ENCODE results near the gene HAUS7.

HAUS7 gene

DNA sequence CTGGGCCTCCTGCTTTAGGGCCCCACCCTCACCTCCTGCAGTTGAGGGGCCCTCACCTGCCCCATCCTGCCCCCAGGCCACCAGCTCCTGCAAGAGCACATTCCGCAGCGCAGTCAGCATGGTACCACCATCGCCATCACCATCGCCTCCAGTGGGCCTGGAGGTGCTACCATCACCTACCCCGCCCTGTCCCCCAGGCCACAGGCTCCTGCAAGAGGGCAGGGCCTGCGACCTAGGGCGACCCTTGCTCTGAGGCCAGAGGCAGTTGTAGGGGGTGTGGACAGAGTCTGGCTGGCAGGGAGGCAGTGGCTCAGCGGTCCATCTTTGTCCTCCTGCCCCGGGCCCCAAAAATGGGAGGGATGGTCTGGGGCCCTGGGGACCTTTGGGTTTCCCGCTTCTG, 3.9 kb upstream of the HAUS7 start:
- TF ChIP-seq, protein P1, sequence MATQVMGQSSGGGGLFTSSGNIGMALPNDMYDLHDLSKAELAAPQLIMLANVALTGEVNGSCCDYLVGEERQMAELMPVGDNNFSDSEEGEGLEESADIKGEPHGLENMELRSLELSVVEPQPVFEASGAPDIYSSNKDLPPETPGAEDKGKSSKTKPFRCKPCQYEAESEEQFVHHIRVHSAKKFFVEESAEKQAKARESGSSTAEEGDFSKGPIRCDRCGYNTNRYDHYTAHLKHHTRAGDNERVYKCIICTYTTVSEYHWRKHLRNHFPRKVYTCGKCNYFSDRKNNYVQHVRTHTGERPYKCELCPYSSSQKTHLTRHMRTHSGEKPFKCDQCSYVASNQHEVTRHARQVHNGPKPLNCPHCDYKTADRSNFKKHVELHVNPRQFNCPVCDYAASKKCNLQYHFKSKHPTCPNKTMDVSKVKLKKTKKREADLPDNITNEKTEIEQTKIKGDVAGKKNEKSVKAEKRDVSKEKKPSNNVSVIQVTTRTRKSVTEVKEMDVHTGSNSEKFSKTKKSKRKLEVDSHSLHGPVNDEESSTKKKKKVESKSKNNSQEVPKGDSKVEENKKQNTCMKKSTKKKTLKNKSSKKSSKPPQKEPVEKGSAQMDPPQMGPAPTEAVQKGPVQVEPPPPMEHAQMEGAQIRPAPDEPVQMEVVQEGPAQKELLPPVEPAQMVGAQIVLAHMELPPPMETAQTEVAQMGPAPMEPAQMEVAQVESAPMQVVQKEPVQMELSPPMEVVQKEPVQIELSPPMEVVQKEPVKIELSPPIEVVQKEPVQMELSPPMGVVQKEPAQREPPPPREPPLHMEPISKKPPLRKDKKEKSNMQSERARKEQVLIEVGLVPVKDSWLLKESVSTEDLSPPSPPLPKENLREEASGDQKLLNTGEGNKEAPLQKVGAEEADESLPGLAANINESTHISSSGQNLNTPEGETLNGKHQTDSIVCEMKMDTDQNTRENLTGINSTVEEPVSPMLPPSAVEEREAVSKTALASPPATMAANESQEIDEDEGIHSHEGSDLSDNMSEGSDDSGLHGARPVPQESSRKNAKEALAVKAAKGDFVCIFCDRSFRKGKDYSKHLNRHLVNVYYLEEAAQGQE (IDR thresholded peaks at IDR 0.05; ENCODE audit: insufficient replicate concordance, low read depth): no peak
- TF ChIP-seq, protein P2, sequence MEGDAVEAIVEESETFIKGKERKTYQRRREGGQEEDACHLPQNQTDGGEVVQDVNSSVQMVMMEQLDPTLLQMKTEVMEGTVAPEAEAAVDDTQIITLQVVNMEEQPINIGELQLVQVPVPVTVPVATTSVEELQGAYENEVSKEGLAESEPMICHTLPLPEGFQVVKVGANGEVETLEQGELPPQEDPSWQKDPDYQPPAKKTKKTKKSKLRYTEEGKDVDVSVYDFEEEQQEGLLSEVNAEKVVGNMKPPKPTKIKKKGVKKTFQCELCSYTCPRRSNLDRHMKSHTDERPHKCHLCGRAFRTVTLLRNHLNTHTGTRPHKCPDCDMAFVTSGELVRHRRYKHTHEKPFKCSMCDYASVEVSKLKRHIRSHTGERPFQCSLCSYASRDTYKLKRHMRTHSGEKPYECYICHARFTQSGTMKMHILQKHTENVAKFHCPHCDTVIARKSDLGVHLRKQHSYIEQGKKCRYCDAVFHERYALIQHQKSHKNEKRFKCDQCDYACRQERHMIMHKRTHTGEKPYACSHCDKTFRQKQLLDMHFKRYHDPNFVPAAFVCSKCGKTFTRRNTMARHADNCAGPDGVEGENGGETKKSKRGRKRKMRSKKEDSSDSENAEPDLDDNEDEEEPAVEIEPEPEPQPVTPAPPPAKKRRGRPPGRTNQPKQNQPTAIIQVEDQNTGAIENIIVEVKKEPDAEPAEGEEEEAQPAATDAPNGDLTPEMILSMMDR (IDR thresholded peaks at IDR 0.05; ENCODE audit: insufficient read depth, low read length): no peak
- no peak for TF ChIP-seq POLR2AphosphoS5 (IDR thresholded peaks at IDR 0.05; ENCODE audit: low read depth)
- no peak for TF ChIP-seq SPI1 (IDR thresholded peaks at IDR 0.05; ENCODE audit: borderline replicate concordance, low read depth)
- TF ChIP-seq GABPA (IDR thresholded peaks at IDR 0.05; ENCODE audit: low read depth): no peak
- Histone ChIP-seq H3K27ac (replicated peaks) (no peak overlapping the region), H3K27me3 (ENCODE audit: insufficient read depth, poor library complexity, severe bottlenecking) (no peaks in the 10 kb centered on the region), H3K4me3 (replicated peaks; ENCODE audit: insufficient read depth, low read length) (no peak overlapping the region)
- no peak for DNase-seq (ENCODE audit: low read depth in 1 of 2, low spot score in 1 of 2)

DNA sequence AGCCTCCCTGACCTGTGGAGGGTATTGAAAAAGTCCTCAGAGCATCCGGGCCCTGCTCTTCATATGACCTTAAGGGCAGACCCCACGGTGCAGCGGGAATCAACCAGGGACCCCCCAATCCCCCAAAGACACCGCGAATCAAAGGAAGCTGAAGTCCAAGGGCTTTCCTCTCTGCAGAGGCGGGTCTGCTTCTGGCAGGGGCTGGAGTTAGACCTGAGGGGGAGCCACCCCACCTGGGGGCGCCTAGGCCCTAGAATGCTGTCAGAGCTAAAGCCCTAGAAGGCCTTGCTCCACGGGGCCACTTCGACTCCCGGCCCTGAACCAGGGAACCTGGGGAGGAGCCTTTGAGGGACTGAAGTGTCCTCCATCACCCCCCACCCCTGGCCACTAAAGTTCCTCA, 2.8 kb upstream of the HAUS7 start:
- Histone ChIP-seq H3K27ac (replicated peaks) (no peak overlapping the region), H3K4me3 (replicated peaks; ENCODE audit: insufficient read depth, low read length) (no peak overlapping the region), H3K27me3 (ENCODE audit: insufficient read depth, poor library complexity, severe bottlenecking) (no peaks in the 10 kb centered on the region)
- no peak for DNase-seq (ENCODE audit: low read depth in 1 of 2, low spot score in 1 of 2)
- TF ChIP-seq SPI1 (IDR thresholded peaks at IDR 0.05; ENCODE audit: borderline replicate concordance, low read depth): no peak
- no peak for TF ChIP-seq GABPA (IDR thresholded peaks at IDR 0.05; ENCODE audit: low read depth)
- TF ChIP-seq, protein P1 (IDR thresholded peaks at IDR 0.05; ENCODE audit: insufficient replicate concordance, low read depth): no peak
- TF ChIP-seq, protein P2 (IDR thresholded peaks at IDR 0.05; ENCODE audit: insufficient read depth, low read length): no peak
- no peak for TF ChIP-seq POLR2AphosphoS5 (IDR thresholded peaks at IDR 0.05; ENCODE audit: low read depth)

DNA sequence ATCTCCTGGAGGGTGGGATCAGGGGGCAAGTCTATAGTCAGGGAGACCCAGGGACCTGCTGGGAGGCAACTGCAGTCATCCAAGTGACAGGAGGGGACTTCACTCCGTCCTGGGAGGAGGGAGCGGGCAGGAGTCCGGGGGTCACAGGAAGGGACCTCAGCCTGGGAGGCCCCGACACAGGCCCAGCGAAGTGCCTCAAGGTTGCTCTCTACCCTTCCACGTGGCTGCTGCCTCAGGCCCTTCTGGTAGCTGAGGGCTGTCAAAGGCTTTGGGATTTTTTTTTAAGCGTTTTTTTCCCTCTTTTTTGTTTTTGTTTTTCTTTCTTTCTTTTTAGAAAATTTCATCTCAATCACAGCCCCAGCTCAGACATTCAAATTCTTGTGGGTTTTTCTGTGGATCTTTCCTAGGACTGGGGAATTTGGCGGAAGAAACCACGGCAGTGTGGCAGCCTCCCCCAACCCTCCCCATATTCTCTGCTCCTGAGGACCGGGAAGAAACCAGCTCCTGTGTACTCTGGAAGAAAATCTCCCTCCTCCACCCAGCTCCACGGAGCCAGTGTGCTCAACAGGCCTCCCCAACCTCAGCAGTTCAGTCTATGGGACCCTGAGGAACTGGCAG, 1.4 kb upstream of the HAUS7 start:
- Histone ChIP-seq H3K4me3 (replicated peaks; ENCODE audit: insufficient read depth, low read length) (no peak overlapping the region), H3K27me3 (ENCODE audit: insufficient read depth, poor library complexity, severe bottlenecking) (no peaks in the 10 kb centered on the region), H3K27ac (replicated peaks) (no peak overlapping the region)
- TF ChIP-seq, protein P1 (IDR thresholded peaks at IDR 0.05; ENCODE audit: insufficient replicate concordance, low read depth): no peak
- TF ChIP-seq, protein P2 (IDR thresholded peaks at IDR 0.05; ENCODE audit: insufficient read depth, low read length): no peak
- no peak for TF ChIP-seq POLR2AphosphoS5 (IDR thresholded peaks at IDR 0.05; ENCODE audit: low read depth)
- no peak for TF ChIP-seq GABPA (IDR thresholded peaks at IDR 0.05; ENCODE audit: low read depth)
- TF ChIP-seq SPI1 (IDR thresholded peaks at IDR 0.05; ENCODE audit: borderline replicate concordance, low read depth): no peak
- DNase-seq (ENCODE audit: low read depth in 1 of 2, low spot score in 1 of 2): no peak

Data from HL-60 (cell line).